Skeletal muscle tissue (tissue), 4 donors: ENCODE data around the gene SLC25A1. TPM values are rescaled to one million over a fixed set of nuclear protein-coding genes. Genes with fewer than 3 reads are reported as not detected.

ENCODE experiments used
- H3K27ac ChIP-seq: one replicate; pipeline ENCODE4 v1.7.0; 2013; ENCODE audit warnings: mild to moderate bottlenecking, low read depth, low read length, inconsistent platforms
- H3K27me3 ChIP-seq, 3 donors: one replicate each; pipeline ENCODE4 v1.7.0; 2013; ENCODE audit warnings: low read length in 3 of 3; ENCODE audit not compliant: control insufficient read depth in 3 of 3, insufficient read depth in 3 of 3
- H3K36me3 ChIP-seq, 3 donors: one replicate each; pipeline ENCODE4 v1.7.0; 2013; ENCODE audit warnings: low read length in 3 of 3; ENCODE audit not compliant: control insufficient read depth in 3 of 3, insufficient read depth in 3 of 3
- H3K4me1 ChIP-seq, 3 donors: one replicate each; pipeline ENCODE4 v1.7.0; 2013; ENCODE audit warnings: low read length in 3 of 3, mild to moderate bottlenecking in 3 of 3; ENCODE audit not compliant: control insufficient read depth in 3 of 3, insufficient read depth in 3 of 3
- H3K4me3 ChIP-seq, 3 donors: one replicate each; pipeline ENCODE4 v1.7.0; 2013; ENCODE audit warnings: low read length in 3 of 3
- H3K9ac ChIP-seq, 3 donors: one replicate each; pipeline ENCODE4 v1.7.0; 2013; ENCODE audit warnings: low read length in 3 of 3, mild to moderate bottlenecking in 3 of 3, moderate library complexity in 2 of 3, low read depth in 1 of 3
- H3K9me3 ChIP-seq, 3 donors: one replicate each; pipeline ENCODE4 v1.7.0; 2013; ENCODE audit warnings: low read length in 3 of 3; ENCODE audit not compliant: control insufficient read depth in 3 of 3
- total RNA-seq: library from RNA; depleted of rRNA; stranded (reverse); fragments of >200 nt; gene quantifications from one replicate; pipeline ENCODE4 v1.2.3, GENCODE V29; 2014
- donor health status: Osteomylitis.

Gene SLC25A1
- 17.2 TPM for total RNA-seq

GRCh38 chr22:19178657-19179496, at the start of gene SLC25A1:
TSS of gene SLC25A1 (minus strand) at chr22:19178736. CDS start at chr22:19178673, 63 bp downstream.
- peak within 1 kb of the TSS; percentile 59 to 70 (median 63) for H3K4me3 ChIP-seq
- no peaks in the 10 kb centered on the region for H3K9me3 ChIP-seq
- peaks cover 26 to 37% (median 29%) of the 10 kb centered on the region in 3 donors for H3K36me3 ChIP-seq
- peak within 1 kb of the TSS; percentile 70 for H3K27ac ChIP-seq
- peak within 1 kb of the TSS; percentile 33 to 84 (median 50) for H3K9ac ChIP-seq
- H3K27me3 ChIP-seq, result no peaks in the 10 kb centered on the region
- peaks cover 19 to 49% (median 41%) of the 10 kb centered on the region in 3 donors for H3K4me1 ChIP-seq

DNA sequence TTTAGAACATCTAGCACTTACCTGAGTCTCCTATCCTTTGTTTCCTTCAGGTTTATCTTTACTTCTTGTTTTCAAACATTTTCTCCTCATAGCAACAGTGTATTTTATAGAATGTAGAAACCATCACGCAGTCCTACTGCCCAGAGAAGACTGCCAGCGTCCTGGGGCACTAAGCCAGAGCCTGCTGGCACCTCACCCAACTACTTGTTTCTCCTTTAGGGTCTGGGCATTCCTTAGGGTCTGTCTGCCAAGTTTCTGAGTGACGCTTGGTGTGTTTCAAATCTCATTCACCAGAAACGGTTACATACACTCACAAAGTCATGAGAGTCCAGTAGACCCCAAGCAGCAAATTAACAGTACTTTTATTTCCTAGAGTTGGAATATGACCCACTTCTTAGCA, 49.6 kb upstream of the SLC25A1 start:
- Histone ChIP-seq H3K27ac (no peak overlapping the region), H3K9me3 (no peaks in the 10 kb centered on the region), H3K36me3 (peaks cover 69 to 76% (median 73%) of the 10 kb centered on the region in 3 donors), H3K9ac (no peak overlapping the region), H3K27me3 (no peaks in the 10 kb centered on the region), H3K4me3 (no peak overlapping the region), H3K4me1 (peaks cover 0 to 9% (median 4%) of the 10 kb centered on the region in 3 donors)

DNA sequence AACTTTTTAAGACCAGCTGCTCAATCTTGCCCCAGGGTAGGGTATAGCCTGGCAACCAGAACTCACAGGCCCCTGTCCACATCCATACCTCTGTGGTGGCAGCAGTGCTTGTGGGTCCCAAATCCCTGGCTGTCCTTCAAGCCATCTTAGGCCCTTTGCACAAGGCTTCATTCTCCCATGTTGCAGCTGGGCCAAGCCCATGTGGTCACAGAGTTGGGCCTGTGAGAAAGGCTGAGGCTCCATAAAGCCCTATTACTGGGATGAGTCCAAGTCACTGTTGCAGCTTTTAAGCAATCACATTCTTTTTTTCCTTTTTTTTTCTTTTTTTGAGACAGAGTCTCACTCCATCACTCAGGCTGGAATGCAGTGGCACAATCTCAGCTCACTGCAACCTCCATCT, 47.9 kb upstream of the SLC25A1 start:
- Histone ChIP-seq H3K9me3 (no peaks in the 10 kb centered on the region), H3K4me3 (no peak overlapping the region), H3K27me3 (no peaks in the 10 kb centered on the region), H3K4me1 (peaks cover under 1 to 7% (median 2%) of the 10 kb centered on the region in 3 donors), H3K27ac (no peak overlapping the region), H3K36me3 (peaks cover 72 to 78% (median 75%) of the 10 kb centered on the region in 3 donors), H3K9ac (no peak overlapping the region)

DNA sequence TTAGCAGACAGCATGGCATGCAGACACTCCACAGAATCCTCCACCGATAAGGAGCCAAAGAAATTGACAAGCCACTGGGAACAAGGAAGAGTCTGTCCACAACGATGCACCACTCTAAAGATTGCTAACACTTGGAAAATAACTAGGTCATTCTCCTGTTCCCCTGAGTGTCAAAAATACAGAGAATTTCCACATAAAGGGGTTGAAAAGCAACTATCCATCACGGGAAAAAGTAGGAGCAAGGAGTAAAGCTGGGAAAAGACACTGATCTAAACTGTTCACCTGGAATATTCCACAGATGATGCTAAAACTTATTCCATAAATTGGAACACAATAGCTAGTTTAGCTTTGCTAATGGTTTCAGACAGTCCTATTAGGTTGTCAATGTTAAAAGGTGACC, 47.0 kb upstream of the SLC25A1 start:
- no peak overlapping the region for H3K9ac ChIP-seq
- H3K27ac ChIP-seq, result no peak overlapping the region
- no peaks in the 10 kb centered on the region for H3K9me3 ChIP-seq
- peaks cover 76 to 79% (median 78%) of the 10 kb centered on the region in 3 donors for H3K36me3 ChIP-seq
- no peak overlapping the region for H3K4me3 ChIP-seq
- H3K27me3 ChIP-seq, result no peaks in the 10 kb centered on the region
- peaks cover 4 to 9% (median 7%) of the 10 kb centered on the region in 3 donors for H3K4me1 ChIP-seq

DNA sequence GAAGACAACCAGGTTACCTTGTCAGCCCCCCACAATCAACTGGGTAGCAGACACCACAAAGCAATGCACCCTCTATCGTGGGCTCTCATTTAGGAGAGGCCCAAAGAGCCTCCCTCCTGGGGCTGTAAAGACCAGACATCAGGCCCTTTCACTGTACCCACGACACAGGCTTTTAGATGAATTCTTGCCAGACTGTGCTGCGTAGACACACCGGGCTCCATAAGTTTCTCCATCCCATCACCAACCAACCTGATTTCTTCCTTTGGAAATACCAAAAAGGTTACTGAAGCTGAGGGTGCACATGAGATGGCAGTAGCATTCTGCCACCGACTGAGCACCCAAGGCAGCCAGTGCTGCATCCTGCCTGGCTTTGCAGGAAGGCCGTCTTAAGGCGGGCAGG, 46.4 kb upstream of the SLC25A1 start:
- peaks cover 78 to 84% (median 81%) of the 10 kb centered on the region in 3 donors for H3K36me3 ChIP-seq

GRCh38 chr22:19224557-19224956, 46.0 kb upstream of the SLC25A1 start:
- Histone ChIP-seq H3K4me1 (peaks cover 6 to 18% (median 9%) of the 10 kb centered on the region in 3 donors), H3K36me3 (peaks cover 80 to 85% (median 83%) of the 10 kb centered on the region in 3 donors), H3K27ac (no peak overlapping the region), H3K9ac (no peak overlapping the region), H3K4me3 (no peak overlapping the region), H3K27me3 (no peaks in the 10 kb centered on the region), H3K9me3 (no peaks in the 10 kb centered on the region)

More for the DNA sequence above, 46.4 kb upstream of the SLC25A1 start:
- peaks cover 5 to 14% (median 7%) of the 10 kb centered on the region in 3 donors for H3K4me1 ChIP-seq
- no peaks in the 10 kb centered on the region for H3K9me3 ChIP-seq
- no peak overlapping the region for H3K9ac ChIP-seq
- H3K27me3 ChIP-seq, result no peaks in the 10 kb centered on the region
- no peak overlapping the region for H3K4me3 ChIP-seq
- H3K27ac ChIP-seq, result no peak overlapping the region

GRCh38 chr22:19223617-19224016, 45.1 kb upstream of the SLC25A1 start:
- no peak overlapping the region for H3K27ac ChIP-seq
- no peaks in the 10 kb centered on the region for H3K27me3 ChIP-seq
- H3K4me3 ChIP-seq, result no peak overlapping the region
- H3K9ac ChIP-seq, result no peak overlapping the region
- H3K4me1 ChIP-seq, result peaks cover 8 to 25% (median 11%) of the 10 kb centered on the region in 3 donors
- H3K36me3 ChIP-seq, result peaks cover 76 to 80% (median 76%) of the 10 kb centered on the region in 3 donors
- no peaks in the 10 kb centered on the region for H3K9me3 ChIP-seq

DNA sequence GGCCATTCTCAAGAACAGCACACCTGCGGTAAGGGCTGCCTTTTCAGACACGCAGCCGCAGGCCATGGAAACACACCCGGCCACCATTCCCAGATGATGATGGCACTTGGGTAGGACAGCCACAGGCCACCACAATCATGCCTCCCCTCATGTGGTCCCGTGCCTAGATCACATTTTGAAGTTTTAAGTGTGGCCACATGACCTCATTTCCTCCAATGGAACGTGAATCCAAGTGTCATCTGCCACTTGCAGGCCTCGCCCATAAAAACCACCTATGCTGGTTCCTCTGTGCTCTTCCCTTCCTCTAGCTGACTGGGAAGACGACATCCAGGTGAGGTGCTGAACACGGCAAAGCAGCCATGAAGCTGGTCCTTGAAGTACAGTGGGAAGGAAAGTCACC, 44.6 kb upstream of the SLC25A1 start:
- no peaks in the 10 kb centered on the region for H3K9me3 ChIP-seq
- H3K27ac ChIP-seq, result no peak overlapping the region
- H3K9ac ChIP-seq, result no peak overlapping the region
- H3K4me3 ChIP-seq, result no peak overlapping the region
- H3K36me3 ChIP-seq, result peaks cover 73 to 76% (median 74%) of the 10 kb centered on the region in 3 donors
- H3K27me3 ChIP-seq, result no peaks in the 10 kb centered on the region
- H3K4me1 ChIP-seq, result peaks cover 12 to 30% (median 13%) of the 10 kb centered on the region in 3 donors

DNA sequence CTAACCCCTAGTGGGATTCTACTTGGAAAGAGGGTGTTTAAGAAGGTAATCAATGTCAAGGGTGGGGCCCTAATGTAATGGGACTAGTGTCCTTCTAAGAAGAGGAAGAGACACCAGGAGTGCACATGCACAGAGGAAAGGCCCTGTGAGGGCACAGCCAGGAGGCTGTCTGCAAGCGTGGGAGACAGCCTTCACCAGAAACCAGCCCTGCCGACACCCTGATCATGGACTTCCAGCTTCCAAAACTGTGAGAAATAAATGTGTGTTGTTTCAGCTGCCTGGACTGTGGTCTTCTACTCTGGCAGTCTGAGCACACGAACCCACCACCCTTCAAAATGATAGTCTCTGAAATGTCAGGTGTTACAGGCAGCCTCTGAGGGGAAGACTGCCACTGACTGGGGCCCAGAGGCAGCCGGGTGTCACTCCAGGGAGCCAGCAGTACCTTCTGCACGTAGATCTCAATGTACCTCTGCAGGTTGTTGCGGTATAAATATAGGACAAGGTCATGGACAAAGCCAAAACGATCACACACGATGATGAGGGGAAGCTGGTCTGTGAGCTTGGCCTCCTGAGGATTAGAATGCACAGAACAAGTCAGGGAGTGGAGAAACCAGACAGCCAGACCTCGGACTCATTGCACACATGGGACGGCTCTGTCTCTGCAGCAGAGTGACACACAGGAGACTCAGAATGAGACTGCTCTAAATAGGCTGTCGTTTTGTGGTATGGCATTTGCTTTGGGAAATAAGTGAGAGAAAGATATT, 43.9 kb upstream of the SLC25A1 start:
- no peaks in the 10 kb centered on the region for H3K9me3 ChIP-seq
- no peak overlapping the region for H3K4me3 ChIP-seq
- no peak overlapping the region for H3K27ac ChIP-seq
- H3K27me3 ChIP-seq, result no peaks in the 10 kb centered on the region
- H3K9ac ChIP-seq, result no peak overlapping the region
- peaks cover 68 to 70% (median 68%) of the 10 kb centered on the region in 3 donors for H3K36me3 ChIP-seq
- H3K4me1 ChIP-seq, result peaks cover 10 to 36% (median 19%) of the 10 kb centered on the region in 3 donors
